Stimulated activated CD8-positive, alpha-beta memory T cell treated with anti-CD3 and anti-CD28 coated beads, Interleukin-4, amount 100 ng/mL, for 4 hours (primary cell): ENCODE measurements around the gene THAP11.
A peak's percentile ranks its signal among the peaks of the same experiment; 100 is the strongest.
"Not testable (repeated sequence)": the region's sequence is repeated elsewhere in the genome, so short reads cannot be mapped to it uniquely, and the experiment has no call there.

Source experiments
- DNase-seq, 2 donors: peaks; one replicate each; pipeline ENCODE4 v3.0.0-alpha.2; 2020; ENCODE audit warnings: low read depth in 2 of 2, low spot score in 1 of 2

THAP11 gene

DNA sequence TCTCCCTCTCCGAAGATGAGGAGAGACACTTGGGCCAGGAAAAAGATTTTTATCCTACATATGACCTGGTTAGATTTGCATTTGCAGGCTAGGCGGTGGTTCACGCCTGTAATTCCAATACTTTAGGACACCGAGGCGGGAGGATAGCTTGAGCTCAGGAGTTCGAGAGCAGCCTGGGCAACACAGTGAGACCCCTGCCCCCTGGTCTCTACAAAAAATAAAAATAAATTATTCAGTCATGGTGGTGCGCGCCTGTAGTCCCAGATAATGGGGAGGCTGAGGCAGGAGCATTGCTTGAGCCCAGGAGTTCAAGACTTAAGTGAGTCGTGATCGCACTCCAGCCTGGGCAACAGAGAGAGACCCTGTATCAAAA, 7.9 kb upstream of the THAP11 start:
- no peak for DNase-seq

DNA sequence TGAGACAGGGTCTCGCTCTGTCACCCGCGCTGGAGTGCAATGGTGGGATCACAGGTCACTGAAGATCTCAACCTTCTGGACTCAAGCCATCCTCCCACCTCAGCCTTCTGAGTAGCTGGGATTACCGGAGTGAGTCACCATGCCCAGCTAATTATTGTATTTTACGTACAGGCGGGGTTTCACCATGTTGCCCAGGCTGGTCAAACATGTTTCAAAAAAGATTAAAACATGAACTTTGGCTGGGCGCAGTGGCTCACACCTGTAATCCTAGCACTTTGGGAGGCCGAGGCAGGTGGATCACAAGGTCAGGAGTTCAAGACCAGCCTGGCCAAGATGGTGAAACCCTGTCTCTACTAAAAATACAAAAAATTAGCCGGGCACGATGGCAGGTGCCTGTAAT, 4.9 kb upstream of the THAP11 start:
- not testable (repeated sequence) for DNase-seq

GRCh38 chr16:67837811-67838210, 4.3 kb upstream of the THAP11 start:
- no peak for DNase-seq

DNA sequence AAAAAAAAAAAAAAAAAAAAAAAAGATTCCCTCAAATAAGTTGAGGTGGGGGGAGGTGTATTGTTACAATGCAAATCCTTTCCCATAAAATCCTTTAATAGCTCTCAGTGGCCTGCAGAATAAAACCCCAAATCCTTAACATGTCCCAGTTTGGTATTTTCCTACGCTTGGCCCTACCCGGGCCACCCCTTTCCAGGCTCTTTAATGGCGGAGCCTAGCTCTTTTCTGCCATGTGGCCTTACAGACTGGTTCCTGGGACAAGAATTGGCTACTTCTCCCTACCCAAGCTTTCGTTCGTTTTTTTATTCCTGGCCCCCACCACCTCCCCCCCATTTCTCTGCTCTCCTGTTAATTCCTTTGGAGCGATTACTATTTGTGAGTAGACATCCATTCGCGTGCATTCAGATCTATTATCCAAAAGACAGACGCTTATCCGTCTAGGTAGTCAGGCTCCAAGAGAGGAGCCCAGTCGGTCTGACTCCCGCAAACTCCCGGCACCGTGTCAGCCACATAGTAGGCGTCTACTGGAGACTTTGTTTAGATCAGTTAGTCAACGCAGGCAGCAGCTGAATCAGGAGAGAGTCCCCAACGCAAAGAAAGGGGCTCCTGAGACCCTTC, 813 bp upstream of the THAP11 start:
- no peak for DNase-seq

DNA sequence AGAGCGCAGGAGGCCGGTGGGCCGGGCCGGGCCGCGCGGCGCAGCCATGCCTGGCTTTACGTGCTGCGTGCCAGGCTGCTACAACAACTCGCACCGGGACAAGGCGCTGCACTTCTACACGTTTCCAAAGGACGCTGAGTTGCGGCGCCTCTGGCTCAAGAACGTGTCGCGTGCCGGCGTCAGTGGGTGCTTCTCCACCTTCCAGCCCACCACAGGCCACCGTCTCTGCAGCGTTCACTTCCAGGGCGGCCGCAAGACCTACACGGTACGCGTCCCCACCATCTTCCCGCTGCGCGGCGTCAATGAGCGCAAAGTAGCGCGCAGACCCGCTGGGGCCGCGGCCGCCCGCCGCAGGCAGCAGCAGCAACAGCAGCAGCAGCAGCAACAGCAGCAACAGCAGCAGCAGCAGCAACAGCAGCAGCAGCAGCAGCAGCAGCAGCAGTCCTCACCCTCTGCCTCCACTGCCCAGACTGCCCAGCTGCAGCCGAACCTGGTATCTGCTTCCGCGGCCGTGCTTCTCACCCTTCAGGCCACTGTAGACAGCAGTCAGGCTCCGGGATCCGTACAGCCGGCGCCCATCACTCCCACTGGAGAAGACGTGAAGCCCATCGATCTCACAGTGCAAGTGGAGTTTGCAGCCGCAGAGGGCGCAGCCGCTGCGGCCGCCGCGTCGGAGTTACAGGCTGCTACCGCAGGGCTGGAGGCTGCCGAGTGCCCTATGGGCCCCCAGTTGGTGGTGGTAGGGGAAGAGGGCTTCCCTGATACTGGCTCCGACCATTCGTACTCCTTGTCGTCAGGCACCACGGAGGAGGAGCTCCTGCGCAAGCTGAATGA, 606 bp downstream of the THAP11 start:
- peak in 1 of 2 donors; percentile 20 for DNase-seq

- no peak for DNase-seq
Measured at GRCh38 chr16:67843343-67843765, 1.2 kb downstream of the THAP11 start.

GRCh38 chr16:67844497-67844896, 2.4 kb downstream of the THAP11 start:
- DNase-seq = no peak

- DNase-seq = no peak
Measured at GRCh38 chr16:67845291-67846062, 3.4 kb downstream of the THAP11 start.

DNA sequence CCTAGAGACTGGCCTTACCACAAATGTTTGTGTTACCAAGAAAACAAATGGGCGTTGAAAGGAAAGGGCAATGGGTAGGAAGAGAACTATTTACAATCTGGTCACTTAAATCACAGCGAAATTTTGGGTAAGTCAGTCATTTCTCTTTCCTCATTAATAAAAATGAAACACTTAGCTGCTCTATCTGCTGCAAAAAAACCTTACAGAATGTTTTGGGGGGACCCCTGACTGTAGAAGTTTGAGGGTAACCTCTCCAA, 3.9 kb downstream of the THAP11 start:
- no peak for DNase-seq

- DNase-seq = peak; percentile 88 to 90
Measured at GRCh38 chr16:67846320-67847063, 4.4 kb downstream of the THAP11 start, which contains the start of gene NUTF2. Gene NUTF2 (plus strand): TSS chr16:67846933. CDS start chr16:67865131, 18,198 bp downstream.

- no peak for DNase-seq
Measured at GRCh38 chr16:67847064-67847861, 5.1 kb downstream of the THAP11 start, which contains the start of gene CENPT. Gene CENPT (minus strand): TSS chr16:67847693. CDS start chr16:67833859, 13,834 bp downstream.

- no peak for DNase-seq
Measured at GRCh38 chr16:67848118-67848517, 6.0 kb downstream of the THAP11 start.

GRCh38 chr16:67853670-67854069, 11.6 kb downstream of the THAP11 start:
- no peak for DNase-seq

- DNase-seq = no peak
Measured at GRCh38 chr16:67855789-67856188, 13.7 kb downstream of the THAP11 start.

DNA sequence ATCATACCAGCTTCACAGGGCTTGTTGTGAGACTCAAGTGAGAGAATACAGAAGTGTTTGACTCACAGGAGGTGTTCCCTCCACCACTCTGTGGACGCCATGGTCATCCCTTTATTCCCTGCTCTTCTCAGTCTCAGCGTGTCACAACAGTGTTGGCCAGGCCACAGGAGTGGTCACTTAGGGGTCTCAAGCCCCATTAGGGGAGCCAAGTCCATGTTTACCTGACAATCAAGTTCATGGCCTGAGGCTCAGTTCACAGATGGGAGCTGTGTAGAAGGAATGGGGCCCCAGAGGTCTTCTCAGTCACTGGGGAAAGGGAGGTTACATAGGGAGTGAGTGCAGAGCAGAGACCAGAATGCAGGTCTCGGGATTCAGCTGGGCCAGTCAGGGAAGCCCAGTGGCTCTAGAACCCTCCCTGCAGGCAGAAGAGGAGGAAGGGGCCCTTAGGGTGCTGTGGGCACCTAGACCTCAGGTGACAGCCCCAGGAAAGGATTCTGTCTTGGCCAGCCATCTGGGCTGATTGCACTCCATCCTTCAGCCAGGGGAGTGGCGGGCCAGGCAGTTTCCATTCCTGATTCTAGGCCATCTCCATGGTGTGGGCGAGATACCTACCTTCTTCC, 14.9 kb downstream of the THAP11 start:
- DNase-seq = no peak

GRCh38 chr16:67857547-67858233, 15.6 kb downstream of the THAP11 start:
- no peak for DNase-seq

DNA sequence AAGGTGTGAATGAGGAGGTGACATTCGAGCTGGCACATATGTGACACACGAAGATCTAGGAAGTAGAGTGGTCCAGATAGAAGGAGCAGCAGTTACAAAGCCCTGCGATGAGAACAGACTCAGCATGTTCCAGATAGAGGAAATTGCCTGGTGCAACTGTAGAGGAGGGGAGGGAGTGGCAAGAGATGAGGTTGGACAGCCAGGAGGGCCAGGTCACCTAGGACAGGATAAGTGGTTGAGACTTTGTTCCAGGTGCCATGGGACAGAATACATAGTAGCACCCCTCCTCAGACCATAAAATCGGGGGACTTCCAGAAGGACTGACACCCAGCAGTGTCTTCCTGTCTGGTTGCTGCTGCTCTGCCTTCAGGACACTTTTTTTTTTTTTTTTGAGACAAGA, 16.4 kb downstream of the THAP11 start:
- no peak for DNase-seq

DNA sequence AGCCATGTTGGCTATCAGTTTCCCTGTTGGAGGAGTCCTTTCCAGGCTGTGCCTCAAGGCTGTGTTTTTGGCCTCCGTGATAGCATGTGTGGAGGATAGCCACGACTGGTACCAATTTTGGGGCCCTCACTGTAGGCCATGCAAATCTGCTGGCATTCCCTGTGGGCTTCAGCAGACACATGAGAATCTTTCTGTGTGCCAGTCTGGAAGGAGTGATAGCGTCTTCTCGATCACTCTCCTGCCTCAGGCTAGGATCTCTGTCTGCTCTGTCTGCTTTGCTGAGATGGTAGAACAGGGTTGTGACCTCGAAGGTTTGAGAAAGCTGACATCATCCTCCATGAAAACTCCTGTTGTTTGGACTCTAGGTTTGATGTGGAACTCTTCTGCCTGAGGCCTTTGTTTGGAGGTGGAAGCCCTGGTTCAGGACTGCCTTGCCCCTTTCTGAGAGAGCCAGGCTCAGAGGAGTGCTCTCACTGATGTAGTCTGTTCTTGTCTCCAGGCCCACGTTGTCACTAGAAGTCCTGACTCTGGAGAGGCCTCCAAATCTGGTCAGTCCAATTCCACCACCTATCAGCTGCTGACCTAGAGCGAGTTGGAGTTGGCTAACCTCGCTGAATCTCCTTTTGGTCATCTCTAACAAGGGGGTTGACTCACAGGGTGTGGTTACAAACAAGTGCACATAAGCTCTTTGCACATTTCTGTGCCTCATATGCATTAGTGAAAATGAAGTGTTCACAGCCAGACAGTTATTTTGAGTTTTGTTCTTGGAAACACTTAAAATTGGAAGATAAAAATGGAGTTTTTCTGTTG, 18.7 kb downstream of the THAP11 start:
- DNase-seq = no peak

- no peak for DNase-seq
Measured at GRCh38 chr16:67861877-67862276, 19.8 kb downstream of the THAP11 start.
